ENCODE results near the gene BCO1.

The BCO1 gene

DNA sequence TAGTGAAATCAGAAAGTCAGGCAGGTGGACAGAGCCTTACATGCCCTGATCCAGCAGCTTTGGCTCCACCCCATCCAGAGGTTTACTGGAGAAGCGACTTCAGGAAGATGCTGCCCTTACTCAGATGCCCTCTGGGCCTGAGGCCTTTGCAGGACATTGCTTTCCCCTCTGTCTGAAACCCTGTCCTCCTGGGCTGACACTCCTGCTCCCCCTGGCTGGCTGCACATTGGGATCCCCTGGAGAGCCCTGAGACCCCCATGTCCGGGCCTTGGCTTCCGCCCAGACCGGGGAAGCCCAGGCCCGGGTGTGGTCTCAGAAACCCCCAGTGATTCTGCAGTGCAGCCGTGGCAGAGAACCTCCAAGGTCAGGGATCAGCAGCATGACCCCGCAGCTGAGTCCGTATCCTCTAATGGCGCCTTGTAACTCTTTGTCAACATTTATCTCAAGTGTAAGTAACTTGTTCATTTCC, 36.6 kb downstream of the BCO1 start:
- no peak for DNase-seq (ENCODE audit: extremely low read depth in 1 of 2, low read depth in 1 of 2)

DNA sequence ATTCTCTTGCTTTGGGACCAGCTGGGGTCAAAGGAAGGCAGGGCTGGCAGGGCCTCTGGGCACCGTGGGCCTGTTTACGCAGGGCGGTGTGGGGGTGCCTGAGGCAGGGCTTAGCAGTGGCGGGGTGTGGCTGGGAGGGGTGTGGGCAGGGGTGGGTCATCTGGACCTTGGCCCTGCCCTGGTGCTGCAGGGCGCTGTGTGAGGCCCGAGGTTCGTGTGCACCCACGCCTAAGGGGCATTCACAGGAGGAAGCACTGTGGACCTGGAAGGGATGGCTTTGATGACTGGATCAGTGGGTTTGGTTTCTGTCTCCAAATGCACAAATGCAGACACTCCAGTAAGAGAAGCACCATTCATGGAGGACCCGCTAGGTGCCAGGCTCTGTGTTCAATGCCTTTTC, 37.3 kb downstream of the BCO1 start:
- DNase-seq (ENCODE audit: extremely low read depth in 1 of 2, low read depth in 1 of 2): no peak

GRCh38 chr16:81276323-81276722, 37.8 kb downstream of the BCO1 start:
- DNase-seq (ENCODE audit: extremely low read depth in 1 of 2, low read depth in 1 of 2): no peak

GRCh38 chr16:81277541-81278080, 39.1 kb downstream of the BCO1 start:
- no peak for DNase-seq (ENCODE audit: extremely low read depth in 1 of 2, low read depth in 1 of 2)

DNA sequence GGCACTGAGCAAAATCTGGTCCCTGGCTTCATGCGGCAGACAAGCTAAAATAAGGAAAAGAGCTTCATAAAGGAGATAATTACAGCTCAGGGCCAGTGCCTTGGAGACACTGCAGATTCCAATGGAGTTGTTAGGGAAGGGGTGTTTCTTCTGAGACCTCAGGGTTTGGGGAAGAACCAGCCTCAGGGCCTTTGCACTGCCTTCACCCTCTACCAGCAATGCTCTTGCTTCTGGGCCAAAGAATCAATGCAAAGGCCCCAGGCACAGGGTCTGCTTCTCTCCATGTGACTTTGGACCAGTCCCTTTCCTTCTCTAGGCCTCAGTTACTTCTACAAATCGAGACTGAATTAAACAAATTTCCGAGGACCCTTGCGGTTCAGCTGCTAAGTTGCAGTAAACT, 40.0 kb downstream of the BCO1 start:
- no peak for DNase-seq (ENCODE audit: extremely low read depth in 1 of 2, low read depth in 1 of 2)

DNA sequence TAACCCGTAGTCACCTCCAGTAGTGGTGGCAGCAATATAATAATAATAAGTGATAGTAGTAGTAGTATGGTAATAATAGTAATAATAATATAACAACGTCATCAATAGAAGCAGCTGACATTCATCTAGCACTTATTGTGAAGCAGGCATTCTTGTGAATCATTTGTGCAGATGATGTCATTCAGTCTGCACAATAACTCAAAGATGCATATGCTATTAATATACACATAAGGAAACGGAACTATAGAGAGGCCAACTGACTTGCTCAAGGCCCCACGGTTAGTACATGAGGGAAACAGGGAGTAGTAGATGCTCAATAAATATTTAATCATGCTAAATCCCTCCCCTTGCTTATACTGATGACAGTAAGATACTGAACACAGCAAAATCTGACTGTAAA, 40.9 kb downstream of the BCO1 start:
- DNase-seq (ENCODE audit: extremely low read depth in 1 of 2, low read depth in 1 of 2): no peak

DNA sequence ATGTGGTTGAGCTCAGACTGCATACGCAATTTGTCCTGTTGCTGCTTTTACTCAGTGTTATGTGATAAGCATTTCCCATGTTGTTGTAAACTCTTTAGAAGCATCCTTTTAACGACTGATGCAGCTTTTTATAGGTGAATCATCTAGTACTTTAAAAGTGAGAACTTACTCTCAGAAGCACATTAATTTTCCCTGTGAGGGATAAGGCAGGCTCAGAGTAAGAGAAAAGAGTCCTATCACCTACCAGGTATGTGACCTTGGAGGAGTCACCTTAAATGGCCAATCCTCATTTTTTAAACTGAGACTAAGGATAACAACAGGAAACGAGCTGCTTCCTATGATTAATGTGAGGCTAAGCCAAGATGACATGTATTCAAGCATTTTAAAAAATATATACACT, 41.9 kb downstream of the BCO1 start:
- DNase-seq (ENCODE audit: extremely low read depth in 1 of 2, low read depth in 1 of 2): no peak

DNA sequence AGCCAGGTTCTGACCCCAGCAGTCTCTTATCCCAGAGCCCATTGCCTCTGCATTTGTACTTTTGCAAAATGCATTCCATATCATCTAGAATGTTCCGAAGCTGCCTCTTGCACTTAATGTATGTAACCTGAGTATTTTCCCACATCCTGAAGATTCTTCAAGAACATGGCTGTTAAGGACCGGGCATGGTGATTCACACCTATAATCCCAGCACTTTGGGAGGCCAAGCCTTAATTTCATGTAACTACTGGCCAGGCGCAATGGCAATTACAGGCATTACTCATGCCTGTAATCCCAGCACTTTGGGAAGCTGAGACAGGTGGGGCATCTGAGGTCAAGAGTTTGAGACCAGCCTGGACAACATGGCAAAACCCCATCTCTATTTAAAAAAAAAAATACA, 44.6 kb downstream of the BCO1 start:
- DNase-seq (ENCODE audit: extremely low read depth in 1 of 2, low read depth in 1 of 2): no peak

- no peak for DNase-seq (ENCODE audit: extremely low read depth in 1 of 2, low read depth in 1 of 2)
These were observed 46.6 kb downstream of the BCO1 start for GRCh38 chr16:81284995-81285600.

GRCh38 chr16:81286190-81286589, 47.7 kb downstream of the BCO1 start:
- no peak for DNase-seq (ENCODE audit: extremely low read depth in 1 of 2, low read depth in 1 of 2)

GRCh38 chr16:81291117-81291516, 52.6 kb downstream of the BCO1 start:
- DNase-seq (ENCODE audit: extremely low read depth in 1 of 2, low read depth in 1 of 2): no peak

- DNase-seq (ENCODE audit: extremely low read depth in 1 of 2, low read depth in 1 of 2): no peak
These were observed 54.4 kb downstream of the BCO1 start for GRCh38 chr16:81292936-81293335.

DNA sequence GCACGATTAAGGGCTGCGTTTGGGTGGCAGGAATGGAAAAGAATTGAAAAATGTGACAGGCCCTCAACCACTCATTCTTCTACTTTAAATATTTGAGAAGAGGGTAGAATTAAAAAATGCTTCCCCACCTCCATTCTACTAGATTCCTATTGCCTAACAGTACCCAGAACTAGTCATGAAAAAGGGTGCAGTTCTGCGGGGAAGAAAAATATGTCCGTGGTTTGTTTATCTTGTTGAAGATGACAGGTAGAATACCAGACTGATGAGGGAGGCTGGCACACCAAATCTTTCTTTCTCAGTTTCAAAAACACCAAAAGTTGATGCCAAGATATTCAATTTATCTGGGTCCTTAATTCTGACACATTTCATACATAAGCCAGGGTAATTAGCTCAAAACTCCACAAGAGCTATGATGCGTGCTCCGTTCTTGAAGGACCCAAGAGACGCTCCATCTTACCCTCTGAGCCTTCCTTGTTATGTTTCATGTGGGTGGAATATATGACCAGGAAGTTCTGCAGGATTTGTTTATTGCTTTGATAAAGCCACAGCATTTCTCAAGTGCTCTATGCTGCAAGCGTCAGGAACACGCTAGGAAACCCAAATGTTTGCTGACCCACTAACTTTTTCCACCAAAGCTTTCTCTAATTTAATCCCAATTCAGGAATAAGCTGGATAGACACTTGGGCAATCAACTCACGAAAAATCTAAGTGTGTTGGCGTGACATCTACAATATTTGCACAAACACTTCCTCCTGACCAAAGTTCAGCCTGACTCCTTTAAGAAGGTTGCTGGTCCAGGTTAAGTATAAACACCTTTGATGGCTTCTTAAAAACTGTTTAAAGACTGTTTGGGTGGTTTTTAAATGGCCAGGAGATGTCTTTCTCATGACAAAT, 55.7 kb downstream of the BCO1 start:
- DNase-seq (ENCODE audit: extremely low read depth in 1 of 2, low read depth in 1 of 2): no peak

GRCh38 chr16:81296631-81297030, 58.1 kb downstream of the BCO1 start:
- DNase-seq (ENCODE audit: extremely low read depth in 1 of 2, low read depth in 1 of 2): no peak

- no peak for DNase-seq (ENCODE audit: extremely low read depth in 1 of 2, low read depth in 1 of 2)
These were observed 69.3 kb downstream of the BCO1 start for GRCh38 chr16:81307770-81308169.

DNA sequence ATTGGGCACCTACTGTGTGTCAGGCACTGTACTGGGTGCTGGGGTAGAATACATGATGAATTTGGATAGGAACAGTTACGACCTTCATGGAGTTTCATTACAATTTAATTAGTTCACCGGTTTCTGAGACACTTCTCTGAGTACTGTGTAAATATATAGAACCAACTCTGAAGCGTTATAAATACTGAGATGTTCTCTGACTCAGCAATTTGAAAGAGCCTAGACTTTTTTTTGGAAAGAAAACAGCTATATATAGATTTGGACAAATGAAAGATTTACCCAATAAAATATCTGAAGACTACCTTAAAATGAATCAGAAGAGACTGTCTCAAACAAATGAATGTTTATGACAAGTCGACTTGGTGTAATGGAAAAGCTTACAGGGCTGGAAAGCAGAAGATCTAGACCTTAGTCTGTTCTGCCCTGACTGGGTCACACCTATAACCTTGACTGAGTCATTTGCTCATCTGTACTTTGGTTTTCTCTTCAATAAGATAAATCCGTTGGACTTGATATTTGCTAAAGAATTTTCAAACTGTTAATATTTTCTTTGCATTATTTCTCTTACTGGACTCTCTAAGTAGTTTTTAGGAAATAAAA, 71.7 kb downstream of the BCO1 start:
- no peak for DNase-seq (ENCODE audit: extremely low read depth in 1 of 2, low read depth in 1 of 2)

DNA sequence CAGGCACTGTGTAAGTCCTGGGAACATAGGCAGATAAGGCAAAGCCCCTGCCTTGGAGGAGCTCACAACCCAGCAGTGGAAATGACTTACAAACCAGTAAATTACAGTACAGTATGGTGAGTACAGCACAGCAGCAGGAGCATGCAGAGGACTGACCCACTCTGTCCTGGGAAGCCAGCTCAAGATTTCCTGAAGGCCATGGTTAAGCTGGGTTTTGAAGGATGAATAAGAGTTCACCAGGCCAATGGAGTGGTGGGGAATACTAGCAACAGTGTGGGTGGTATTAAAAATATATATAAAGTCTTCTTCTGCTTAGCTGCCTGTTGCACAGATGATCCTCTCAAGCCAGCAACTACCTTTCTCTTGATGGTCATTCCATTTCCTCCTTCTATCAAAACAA, 73.3 kb downstream of the BCO1 start:
- no peak for DNase-seq (ENCODE audit: extremely low read depth in 1 of 2, low read depth in 1 of 2)

GRCh38 chr16:81313701-81314602, 75.5 kb downstream of the BCO1 start:
- DNase-seq (ENCODE audit: extremely low read depth in 1 of 2, low read depth in 1 of 2): no peak

DNA sequence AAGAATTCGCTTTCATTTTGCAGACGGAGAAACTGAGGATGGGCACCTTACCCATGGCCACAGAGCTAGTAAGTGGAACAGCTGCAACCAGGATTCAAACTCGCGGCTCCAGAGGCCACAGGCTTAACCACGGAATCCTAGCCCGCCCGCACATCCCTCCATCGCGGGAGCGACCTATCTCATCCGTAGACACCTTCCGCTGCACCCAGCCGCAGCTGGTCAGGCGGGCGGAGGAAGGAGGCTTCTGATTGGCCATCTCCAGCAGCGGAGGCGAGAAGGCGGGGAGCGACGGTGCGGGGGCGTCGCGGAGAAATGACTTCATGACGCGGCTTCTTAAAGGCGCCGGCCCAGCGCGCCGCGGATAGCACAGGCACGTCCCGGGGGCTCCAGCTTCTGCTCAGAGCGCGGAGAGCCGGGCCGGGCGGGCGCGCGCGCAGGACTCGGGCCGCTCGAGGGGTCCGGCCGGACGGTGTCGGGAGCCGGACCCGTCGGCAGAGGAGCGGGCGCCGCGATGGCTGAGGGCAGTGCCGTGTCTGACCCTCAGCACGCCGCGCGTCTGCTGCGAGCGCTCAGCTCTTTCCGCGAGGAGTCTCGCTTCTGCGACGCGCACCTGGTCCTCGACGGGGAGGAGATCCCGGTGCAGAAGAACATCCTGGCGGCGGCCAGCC, 76.2 kb downstream of the BCO1 start, which contains the start of gene GAN:
TSS of gene GAN (plus strand) at position 360 of the 668 bp plus-strand sequence. CDS start at position 512, 152 bp downstream.
- DNase-seq (ENCODE audit: extremely low read depth in 1 of 2, low read depth in 1 of 2): peak; percentile 87 to 94
